IPS-NIHi7 (cell line): ENCODE data around the gene PLA2G12B.
"Not testable (repeated sequence)": the region's sequence is repeated elsewhere in the genome, so short reads cannot be mapped to it uniquely, and the experiment has no call there.

Experiments used
- DNase-seq: peaks from one replicate; pipeline ENCODE4 v3.0.0; 2012; ENCODE audit warnings: mixed read lengths; ENCODE audit errors: extremely low spot score

Gene PLA2G12B, protein sequence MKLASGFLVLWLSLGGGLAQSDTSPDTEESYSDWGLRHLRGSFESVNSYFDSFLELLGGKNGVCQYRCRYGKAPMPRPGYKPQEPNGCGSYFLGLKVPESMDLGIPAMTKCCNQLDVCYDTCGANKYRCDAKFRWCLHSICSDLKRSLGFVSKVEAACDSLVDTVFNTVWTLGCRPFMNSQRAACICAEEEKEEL

DNA sequence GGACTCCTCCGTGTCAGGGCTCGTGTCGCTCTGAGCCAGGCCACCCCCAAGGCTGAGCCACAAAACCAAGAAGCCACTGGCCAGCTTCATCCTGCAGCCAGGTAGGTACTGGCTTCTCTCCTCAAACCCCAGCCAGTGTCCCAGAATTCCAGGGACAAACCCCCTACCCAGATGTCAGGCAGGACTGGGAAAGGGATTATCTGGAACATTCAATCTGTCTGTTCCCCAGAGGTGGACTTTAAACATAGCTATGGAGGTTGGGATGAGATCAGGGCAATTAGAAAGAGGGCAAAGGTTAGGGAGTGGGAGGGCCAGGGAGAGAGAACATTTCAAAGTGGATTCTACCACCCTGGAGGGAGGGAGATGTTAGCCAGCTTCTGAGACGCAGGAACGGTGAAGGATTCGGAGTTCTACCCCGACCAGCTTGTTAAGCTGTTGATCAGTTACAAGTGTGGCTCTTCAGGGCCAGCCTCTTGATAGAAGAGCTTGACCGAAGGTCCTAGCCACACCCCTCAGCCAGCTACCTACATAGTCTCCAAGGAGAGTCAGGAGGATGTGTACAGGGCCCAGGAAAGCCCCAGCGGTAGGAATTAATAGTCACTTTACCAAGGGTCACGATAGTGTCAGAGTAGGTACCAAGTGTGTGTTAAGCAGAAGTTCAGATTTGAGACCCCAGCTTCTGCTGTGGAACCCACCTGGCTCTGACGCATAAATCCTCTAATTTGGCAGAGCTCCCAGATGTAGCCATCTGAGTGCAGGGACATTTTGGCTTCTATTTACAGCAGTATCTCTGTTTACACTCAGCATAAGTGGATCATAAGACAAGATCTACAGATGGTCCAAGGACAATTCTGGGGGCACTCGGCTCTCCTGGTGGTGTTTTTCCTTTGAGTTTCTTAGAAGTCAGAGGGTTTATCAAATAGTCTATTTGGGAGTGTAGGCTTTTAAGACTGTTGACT, at the start of gene PLA2G12B:
PLA2G12B (minus strand) TSS at position 211 of the 959 bp plus-strand sequence; CDS start at position 90, 121 bp downstream.
- DNase-seq, result no peak

DNA sequence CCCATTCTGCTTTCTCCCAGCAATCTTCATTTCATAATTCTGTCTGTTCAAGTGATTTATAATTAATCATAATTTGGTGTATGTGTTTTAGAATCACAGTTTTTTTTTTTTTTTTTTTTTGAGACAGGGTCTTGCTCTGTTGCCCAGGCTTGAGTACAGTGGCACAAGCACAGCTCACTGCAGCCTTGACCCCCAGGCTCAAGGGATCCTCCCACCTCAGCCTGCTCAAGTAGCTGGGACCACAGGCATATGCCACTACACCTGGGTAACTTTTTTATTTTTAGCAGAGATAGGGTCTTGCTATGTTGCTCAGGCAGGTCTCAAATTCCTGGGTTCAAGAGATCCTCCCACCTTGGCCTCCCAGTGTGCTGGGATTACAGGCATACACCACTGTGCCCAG, 49.2 kb upstream of the PLA2G12B start:
- DNase-seq, result no peak

DNA sequence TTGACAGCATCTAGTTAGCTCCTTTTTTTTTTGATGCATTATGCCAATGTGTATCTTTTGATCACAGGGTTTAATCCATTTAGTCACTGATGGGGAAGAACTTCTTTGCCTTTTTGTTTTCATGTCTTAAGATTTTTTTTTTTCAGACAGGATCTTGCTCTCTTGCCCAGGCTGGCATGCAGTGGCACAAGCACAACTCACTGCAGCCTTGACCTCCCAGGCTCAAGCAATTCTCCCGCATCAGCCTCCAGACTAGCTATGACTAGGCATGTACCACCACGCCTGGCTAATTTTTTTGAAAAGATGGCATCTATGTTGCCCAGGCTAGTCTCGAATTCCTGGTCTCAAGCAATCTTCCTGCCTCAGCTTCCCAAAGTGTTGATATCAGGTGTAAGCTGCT, 46.4 kb upstream of the PLA2G12B start:
- no peak for DNase-seq

DNA sequence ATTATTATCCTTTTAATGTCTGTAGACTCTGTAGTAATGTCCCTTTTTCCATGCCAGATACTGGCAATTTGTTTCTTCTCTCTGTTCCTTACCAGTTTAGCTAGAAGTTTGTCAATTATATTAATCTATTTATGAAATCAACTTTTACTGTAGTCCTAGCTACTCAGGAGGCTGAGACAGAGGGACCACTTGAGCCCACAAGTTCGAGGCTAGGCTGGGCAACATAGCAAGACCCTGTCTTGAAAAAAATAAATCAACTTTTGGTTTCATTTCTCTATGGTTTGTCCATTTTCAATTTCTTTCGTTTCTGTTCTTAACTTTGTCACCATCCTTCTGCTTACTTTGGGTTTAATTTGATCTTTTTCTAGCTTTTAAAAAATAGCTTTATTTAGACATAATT, 42.5 kb upstream of the PLA2G12B start:
- no peak for DNase-seq

DNA sequence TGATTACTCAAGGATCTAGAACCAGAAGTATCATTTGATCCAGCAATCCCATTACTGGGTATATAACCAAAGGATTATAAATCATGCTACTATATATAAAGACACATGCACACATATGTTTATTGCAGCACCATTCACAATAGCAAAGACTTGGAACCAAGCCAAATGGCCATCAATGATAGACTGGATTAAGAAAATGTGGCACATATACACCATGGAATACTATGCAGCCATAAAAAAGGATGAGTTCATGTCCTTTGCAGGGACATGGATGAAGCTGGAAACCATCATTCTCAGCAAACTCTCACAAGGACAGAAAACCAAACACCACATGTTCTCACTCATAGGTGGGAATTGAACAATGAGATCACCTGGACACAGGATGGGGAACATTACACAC, 40.9 kb upstream of the PLA2G12B start:
- not testable (repeated sequence) for DNase-seq

DNA sequence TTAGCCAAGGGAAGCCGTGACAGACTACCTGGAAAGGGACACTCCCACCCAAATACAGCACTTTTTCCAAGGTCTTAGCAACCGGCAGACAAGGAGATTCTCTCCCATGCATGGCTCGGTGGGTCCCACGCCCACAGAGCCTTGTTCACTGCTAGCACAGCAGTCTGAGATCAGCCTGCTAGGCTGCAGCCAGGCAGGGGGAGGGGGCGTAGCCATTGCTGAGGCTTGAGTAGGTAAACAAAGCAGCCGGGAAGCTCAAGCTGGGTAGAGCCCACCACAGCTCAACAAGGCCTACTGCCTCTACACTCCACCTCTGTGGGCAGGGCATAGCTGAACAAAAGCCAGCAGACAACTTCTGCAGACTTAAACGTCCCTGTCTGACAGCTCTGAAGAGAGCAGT, 35.2 kb upstream of the PLA2G12B start:
- not testable (repeated sequence) for DNase-seq

DNA sequence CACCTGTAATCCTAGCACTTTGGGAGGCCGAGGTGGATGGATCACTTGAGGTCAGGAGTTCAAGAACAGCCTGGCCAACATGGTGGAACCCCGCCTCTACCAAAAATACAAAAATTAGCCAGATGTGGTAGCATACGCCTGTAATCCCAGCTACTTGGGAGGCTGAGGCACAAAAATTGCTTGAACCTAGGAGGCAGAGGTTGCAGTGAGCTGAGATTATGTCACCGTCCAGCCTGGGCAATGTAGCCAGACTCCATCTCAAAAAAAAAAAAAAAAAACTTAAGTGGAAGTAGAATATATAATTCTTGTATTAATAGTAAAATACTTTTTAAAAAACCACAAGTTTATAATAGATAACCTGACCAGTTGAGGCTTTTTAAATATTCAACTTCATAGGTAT, 30.0 kb upstream of the PLA2G12B start:
- DNase-seq, result not testable (repeated sequence)

DNA sequence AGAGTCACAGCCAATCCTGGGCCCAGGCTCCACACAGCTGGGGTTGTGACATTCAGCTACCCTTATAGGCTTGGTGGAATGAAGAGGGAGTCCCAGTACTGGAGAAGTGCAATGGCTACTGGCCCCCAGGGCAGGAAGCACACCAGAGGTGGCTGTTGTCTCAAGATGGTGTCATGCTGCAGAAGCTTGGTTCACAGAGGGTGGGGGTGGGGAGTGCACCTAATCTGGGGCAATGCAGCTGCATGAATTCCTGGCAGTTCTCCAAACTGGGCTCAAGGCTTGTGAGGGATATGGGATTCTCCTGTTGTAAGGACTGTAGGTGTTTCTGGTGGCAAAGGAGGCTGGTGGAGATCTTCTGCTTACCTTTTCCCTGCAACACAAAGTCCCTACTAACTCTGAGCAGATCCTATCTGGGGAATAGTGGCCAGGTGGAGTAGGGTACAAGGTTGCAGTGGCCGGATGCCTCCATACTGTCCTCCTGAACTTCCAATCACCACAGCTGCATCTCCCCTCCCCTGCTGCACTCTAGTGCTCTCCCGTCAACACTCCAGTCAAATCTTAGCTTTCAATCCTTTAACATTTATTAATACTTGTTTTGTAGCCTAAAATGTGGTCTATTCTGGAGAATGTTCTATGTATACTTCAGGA, 27.4 kb upstream of the PLA2G12B start:
- DNase-seq, result no peak

DNA sequence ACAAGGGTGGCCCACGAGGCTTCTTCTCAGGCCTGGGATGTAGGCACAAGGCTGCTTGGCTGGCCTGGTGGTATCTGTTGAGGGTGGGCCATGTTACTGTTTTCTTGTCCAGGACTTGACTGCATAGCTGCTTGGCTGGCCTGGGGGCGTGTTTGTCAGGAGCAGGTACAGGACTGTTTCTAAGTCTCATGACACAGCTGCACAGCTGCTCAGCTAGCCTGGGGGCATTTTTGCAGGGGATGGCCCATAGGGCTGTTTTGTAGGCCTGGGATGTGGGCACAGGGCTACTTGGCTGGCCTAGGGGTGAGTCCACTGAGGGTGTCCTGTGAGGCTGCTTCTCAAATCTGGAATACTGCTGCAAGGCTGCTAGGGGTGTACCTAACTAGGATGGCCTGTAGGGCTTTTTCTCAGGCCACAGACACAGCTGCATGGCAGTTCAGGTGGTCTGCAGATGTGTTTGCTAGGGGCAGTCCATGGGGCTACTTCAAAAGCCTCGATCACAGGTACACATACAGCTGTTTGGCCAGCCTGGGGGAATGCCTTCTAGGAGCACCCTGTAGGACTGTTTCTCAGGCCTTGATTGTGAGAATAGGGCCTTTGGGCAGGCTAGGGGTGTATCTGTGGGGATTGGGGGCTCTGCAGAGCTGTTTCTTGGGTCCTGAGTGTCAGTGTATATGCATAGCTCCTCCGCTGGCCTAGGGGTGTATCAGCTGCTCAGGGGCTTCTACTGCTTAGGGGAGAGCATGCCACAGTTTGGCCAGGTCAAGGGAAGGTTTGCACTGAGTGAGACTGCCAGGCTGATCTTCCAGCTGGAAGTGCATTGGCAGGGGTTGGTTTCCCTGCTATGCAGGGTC, 26.6 kb upstream of the PLA2G12B start:
- no peak for DNase-seq

DNA sequence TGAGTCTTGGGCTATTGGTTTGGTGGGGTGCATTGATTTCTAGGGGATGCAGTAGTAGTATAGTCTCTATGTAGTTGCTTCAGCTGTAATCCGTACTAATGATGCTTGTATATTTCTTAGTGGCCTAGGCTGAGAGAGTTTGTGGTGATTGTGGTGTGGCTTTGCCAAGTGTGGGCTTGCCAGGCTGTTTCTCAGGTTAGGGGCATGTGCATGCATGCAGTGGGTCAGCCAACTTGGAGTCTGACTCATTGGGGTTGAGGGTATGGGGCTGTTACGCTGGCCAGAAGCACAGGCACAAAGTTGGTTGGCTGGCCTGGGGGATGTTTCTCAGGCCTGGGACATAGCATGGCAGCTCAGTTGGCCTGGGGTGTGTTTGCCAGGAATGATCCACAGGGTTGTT, 25.7 kb upstream of the PLA2G12B start:
- DNase-seq, result no peak

DNA sequence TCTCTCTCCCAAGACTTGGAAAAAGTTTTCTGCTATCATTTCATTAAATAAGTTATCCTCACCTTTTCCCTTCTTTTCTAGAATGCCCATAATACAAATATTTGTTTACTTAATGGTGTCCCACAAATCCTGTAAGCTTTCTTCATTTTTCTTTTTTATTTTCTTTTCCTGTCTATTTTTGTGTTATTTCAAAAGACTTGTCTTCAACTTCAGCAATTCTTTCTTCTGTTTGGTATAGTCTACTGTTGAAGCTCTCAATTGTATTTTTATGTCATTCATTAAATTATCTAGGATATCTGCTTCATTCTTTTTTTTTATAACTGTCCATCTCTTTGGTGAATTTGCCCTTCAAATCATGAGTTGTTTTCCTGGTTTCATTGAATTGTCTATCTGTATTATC, 25.1 kb upstream of the PLA2G12B start:
- DNase-seq, result no peak

DNA sequence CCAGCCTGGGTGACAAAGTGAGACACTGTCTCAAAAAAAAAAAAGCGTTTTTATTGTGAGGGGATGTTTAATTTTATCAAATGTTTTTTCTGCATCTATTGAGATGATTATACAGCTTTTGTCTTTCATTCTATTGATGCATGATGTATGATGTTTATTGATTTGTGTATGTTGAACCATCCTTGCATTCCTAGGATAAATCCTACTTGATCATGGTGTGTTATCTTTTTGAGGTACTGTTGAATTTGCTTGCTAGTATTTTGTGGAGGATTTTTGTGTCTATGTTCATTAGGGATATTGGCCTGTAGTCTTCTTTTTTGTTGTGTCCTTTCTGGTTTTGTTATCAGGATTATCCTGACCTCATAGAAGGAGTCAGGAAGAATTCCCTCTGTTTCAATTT, 22.3 kb upstream of the PLA2G12B start:
- no peak for DNase-seq

DNA sequence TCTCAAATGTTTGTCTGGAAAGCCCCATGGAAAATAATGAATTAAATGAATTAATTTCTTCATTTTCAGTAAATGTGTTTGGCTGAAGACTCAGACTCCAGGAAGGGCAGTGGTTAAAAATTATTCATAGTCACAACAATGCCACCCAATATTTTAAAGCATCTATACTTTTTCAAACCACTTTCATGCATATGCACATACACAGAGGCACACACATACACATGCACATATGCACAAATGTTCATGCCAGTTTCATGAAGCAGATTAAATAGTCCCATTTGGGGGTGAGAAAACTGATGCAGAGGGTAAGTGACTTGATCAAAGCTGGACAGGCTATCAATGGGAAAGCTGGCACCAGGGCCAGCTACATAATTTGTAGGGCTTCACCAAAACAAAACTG, 1.4 kb upstream of the PLA2G12B start:
- no peak for DNase-seq

DNA sequence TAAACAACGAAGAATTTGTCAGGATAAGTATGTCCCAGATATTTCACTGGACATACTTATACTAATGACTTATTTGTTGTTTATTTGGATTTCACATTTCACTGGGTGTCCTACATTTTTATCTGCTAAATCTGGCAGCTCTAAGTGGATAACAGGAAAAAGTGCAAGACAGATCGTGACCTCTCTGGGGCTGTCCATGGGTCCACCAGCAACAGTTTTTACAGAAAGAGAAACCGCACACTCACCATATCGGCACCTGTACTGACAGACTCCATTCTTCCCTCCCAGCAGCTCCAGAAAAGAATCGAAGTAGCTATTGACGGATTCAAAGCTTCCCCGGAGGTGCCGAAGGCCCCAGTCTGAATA, 393 bp downstream of the PLA2G12B start:
- DNase-seq, result no peak

DNA sequence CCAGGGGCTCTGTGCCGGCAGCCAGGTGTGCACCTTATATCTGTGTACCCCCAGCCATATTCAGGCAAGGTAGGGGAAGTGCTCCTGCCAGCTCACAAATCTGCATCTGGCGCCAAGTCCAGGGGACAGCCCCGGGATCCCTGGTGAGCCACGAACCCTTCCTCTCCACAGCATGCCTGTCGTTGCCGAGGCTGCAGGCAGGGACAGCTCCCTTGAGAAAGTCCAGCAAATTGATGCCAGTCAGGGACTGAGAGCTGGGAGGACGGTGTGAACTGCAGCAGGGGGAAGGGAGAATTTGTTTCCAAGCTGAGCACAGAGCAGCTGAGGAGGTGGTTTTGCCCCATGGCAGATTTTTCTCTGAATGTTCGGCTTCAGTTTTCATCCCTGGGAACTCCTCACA, 919 bp downstream of the PLA2G12B start:
- DNase-seq, result peak; percentile 71

DNA sequence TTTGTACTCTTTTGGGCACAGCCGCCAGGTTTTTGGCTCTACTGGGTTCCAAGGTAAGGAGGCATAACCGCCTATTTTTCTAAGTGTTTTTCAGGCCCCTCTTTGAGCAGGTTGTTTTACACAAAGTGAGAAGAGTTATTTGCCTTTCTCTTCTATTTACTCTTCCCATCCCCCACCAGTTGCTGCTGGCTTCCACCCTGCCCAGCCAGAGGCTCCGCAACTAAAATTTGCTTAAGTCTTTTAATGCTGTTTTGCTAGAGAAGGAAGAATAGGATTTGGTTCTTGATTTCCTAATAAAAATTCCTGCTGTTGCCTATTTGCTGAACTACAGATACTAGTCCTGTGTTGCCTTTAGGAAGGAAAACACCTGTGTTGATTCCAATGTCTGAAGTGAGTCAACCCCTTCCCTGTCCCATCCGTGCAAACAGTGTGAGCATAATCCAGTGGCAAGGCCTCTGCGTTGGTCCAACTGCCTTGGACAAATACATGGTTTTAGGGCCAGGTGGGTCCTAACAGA, 1.9 kb downstream of the PLA2G12B start:
- DNase-seq, result no peak

DNA sequence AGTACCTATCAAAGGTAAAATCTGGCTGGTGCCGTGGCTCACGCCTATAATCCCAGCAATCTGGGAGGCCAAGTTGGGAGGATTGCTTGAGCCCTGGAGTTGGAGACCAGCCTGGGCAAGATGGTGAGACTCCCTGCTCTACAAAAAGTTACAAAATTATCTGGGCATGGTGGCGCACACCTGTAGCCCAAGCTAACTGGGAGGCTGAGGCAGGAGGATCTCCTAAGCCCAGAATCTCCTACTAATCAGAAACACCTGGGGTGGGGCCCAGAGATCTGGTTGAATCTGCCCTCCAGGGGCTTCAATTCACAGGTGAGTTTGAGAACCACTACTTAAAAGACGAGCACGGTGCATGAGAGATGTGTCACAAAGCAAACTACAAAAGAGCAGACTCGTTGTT, 2.4 kb downstream of the PLA2G12B start:
- DNase-seq, result no peak

DNA sequence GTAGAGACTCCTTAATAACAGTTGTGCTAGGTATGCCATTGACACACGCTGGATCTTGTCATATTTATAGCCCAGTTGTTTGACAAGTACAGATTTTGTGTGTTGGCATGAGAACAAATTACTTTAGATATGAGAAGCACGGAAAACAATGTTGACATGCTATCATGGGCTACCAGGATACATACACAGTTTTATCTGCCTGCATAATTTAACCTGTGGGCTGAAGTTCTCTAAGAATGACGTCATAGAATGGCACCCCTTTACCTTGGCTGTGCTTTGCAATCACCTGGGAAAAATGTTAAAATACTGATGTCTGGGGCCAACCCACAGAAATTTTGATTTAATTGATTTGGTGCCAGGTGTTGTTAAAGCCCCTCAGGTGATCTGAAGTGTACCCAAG, 2.8 kb downstream of the PLA2G12B start:
- no peak for DNase-seq

DNA sequence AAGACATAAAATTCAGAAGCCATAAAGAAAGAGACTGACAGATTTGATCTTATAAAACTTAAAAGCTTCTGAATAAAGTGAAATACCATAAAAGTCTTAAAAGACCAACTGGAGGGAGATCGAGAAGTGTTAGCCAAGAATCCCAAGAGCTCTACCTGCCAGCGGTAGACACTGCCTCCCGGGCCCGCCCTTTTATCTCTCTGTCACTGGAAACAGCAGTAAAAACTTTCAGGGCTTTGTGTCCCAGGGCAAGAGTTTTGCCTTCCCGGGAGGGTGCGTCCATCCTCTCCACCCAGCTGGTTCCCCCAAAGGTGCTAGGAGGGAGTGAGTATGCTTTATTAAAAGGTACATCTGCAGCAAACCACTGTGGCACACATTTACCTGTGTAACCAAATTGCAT, 5.8 kb downstream of the PLA2G12B start:
- DNase-seq, result no peak

DNA sequence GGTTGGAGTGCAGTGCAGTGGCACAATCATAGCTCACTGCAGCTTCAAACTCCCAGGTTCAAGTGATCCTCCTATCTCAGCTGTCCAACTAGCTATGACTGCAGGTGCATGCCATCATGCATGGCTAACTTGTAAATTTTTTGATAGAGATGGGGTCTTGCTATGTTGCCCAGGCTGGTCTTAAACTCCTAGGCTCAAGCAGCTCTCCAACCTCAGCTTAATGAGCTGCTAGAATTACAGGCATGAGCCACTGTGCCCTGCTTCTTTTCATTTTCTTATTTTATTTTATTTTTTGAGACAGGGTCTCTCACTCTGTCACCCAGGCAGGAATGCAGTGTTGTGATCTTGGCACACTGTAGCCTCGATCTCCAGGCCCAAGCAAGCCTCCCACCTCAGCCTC, 7.6 kb downstream of the PLA2G12B start:
- DNase-seq, result no peak

DNA sequence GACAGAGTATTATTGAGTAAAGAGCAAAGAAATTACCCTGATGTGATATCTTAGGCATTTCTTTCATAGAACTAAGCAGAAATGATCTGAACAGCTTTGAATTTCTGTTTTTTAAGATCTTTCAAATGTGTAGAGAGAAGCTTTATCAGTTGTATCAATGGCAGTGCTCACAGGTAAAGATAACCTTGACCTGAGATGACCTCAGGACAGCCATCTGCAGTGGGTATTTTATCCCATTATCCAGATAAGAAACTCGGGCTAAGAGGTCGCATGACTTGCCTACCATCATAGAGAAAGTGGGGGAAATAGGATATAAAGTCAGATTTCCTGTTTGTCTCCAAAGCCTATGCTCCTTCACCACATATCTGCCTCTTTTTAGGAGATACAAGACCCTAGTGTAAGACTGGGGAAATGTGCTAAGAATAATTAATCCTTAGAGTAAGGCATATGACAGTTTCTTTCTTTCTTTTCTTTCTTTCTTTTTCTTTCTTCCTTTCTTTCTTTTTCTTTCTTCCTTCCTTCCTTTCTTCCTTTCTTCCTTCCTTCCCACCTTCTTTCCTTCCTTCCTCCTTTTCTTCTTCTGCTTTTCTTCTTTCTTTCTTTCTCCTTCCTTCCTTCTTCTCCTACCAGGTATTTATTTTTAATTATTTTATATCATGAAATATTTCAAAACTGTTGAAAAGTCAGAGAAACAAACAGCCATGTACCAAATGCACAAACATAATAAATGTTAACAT, 10.9 kb downstream of the PLA2G12B start:
- DNase-seq, result no peak
